ENCODE data around the gene AP3B2. TPM values are rescaled to one million over a fixed set of nuclear protein-coding genes. Genes with fewer than 3 reads are reported as not detected.

The AP3B2 gene
- total and polyA plus RNA-seq, 5 donors from 2014 or later, result 0.12 to 0.23 TPM; not detected in 3

- H3K4me1 Mint-ChIP-seq, result peaks cover 0 to 19% (median 7%) of the 10 kb centered on the region in 4 donors
- Histone ChIP-seq H3K9me3 (ENCODE audit: control insufficient read depth in 2 of 2, low read length in 2 of 2) (no peaks in the 10 kb centered on the region), H3K27ac (ENCODE audit: insufficient read depth, low read length, poor library complexity, severe bottlenecking) (no peak overlapping the region), H3K4me1 (ENCODE audit: control insufficient read depth, insufficient read depth, low read length, poor library complexity, severe bottlenecking) (peaks cover 17% of the 10 kb centered on the region), H3K27me3 (ENCODE audit: control insufficient read depth, insufficient read depth, low read length) (no peaks in the 10 kb centered on the region), H3K4me3 (ENCODE audit: low read depth, low read length) (no peak overlapping the region), H3K36me3 (ENCODE audit: control insufficient read depth, insufficient read depth, low read length) (no peaks in the 10 kb centered on the region)
- H3K9me3 Mint-ChIP-seq, result no peaks in the 10 kb centered on the region
- DNase-seq (no peak), ATAC-seq (ENCODE audit: low read depth in 2 of 2) (no peak)
- peak overlapping the region in 2 of 4 donors; percentile 8 to 91 for H3K4me3 Mint-ChIP-seq
- H3K27ac Mint-ChIP-seq, result no peak overlapping the region
- peaks cover 20% of the 10 kb centered on the region for H3K27me3 Mint-ChIP-seq
- H3K36me3 Mint-ChIP-seq, result no peaks in the 10 kb centered on the region
Measured at GRCh38 chr15:82677720-82678323, 31.9 kb downstream of the AP3B2 start.

GRCh38 chr15:82674873-82675272 is 34.8 kb downstream of the AP3B2 start:
- H3K9me3 Mint-ChIP-seq, result no peaks in the 10 kb centered on the region
- Histone ChIP-seq H3K27me3 (ENCODE audit: control insufficient read depth, insufficient read depth, low read length) (no peaks in the 10 kb centered on the region), H3K4me1 (ENCODE audit: control insufficient read depth, insufficient read depth, low read length, poor library complexity, severe bottlenecking) (peaks cover 3% of the 10 kb centered on the region), H3K4me3 (ENCODE audit: low read depth, low read length) (no peak overlapping the region), H3K9me3 (ENCODE audit: control insufficient read depth in 2 of 2, low read length in 2 of 2) (no peaks in the 10 kb centered on the region), H3K27ac (ENCODE audit: insufficient read depth, low read length, poor library complexity, severe bottlenecking) (no peak overlapping the region), H3K36me3 (ENCODE audit: control insufficient read depth, insufficient read depth, low read length) (no peaks in the 10 kb centered on the region)
- no peaks in the 10 kb centered on the region for H3K36me3 Mint-ChIP-seq
- H3K4me3 Mint-ChIP-seq, result no peak overlapping the region
- no peak overlapping the region for H3K27ac Mint-ChIP-seq
- H3K4me1 Mint-ChIP-seq, result peaks cover 0 to 3% (median 1%) of the 10 kb centered on the region in 4 donors
- H3K27me3 Mint-ChIP-seq, result peaks cover 10% of the 10 kb centered on the region
- ATAC-seq (ENCODE audit: low read depth in 2 of 2), result no peak
- DNase-seq, result no peak

GRCh38 chr15:82670699-82671098 is 39.0 kb downstream of the AP3B2 start:
- H3K9me3 ChIP-seq (ENCODE audit: control insufficient read depth in 2 of 2, low read length in 2 of 2), result no peaks in the 10 kb centered on the region
- H3K4me1 Mint-ChIP-seq, result no peaks in the 10 kb centered on the region
- no peaks in the 10 kb centered on the region for H3K4me1 ChIP-seq (ENCODE audit: control insufficient read depth, insufficient read depth, low read length, poor library complexity, severe bottlenecking)
- H3K9me3 Mint-ChIP-seq, result peaks cover 0 to 2% (median 0%) of the 10 kb centered on the region in 7 donors
- H3K4me3 ChIP-seq (ENCODE audit: low read depth, low read length), result no peak overlapping the region
- ATAC-seq (ENCODE audit: low read depth in 2 of 2) (no peak), DNase-seq (no peak)
- H3K36me3 ChIP-seq (ENCODE audit: control insufficient read depth, insufficient read depth, low read length), result no peaks in the 10 kb centered on the region
- no peaks in the 10 kb centered on the region for H3K27me3 ChIP-seq (ENCODE audit: control insufficient read depth, insufficient read depth, low read length)
- no peaks in the 10 kb centered on the region for H3K36me3 Mint-ChIP-seq
- no peak overlapping the region for H3K27ac Mint-ChIP-seq
- no peak overlapping the region for H3K27ac ChIP-seq (ENCODE audit: insufficient read depth, low read length, poor library complexity, severe bottlenecking)
- peaks cover 8% of the 10 kb centered on the region for H3K27me3 Mint-ChIP-seq
- no peak overlapping the region for H3K4me3 Mint-ChIP-seq

GRCh38 chr15:82666606-82667005 is 43.1 kb downstream of the AP3B2 start:
- H3K27me3 Mint-ChIP-seq, result peaks cover 4% of the 10 kb centered on the region

GRCh38 chr15:82664021-82664420 is 45.7 kb downstream of the AP3B2 start:
- H3K27me3 Mint-ChIP-seq, result peaks cover 5% of the 10 kb centered on the region
- H3K36me3 Mint-ChIP-seq, result no peaks in the 10 kb centered on the region

More at GRCh38 chr15:82666606-82667005, 43.1 kb downstream of the AP3B2 start:
- Histone ChIP-seq H3K27me3 (ENCODE audit: control insufficient read depth, insufficient read depth, low read length) (no peaks in the 10 kb centered on the region), H3K27ac (ENCODE audit: insufficient read depth, low read length, poor library complexity, severe bottlenecking) (no peak overlapping the region), H3K4me1 (ENCODE audit: control insufficient read depth, insufficient read depth, low read length, poor library complexity, severe bottlenecking) (no peaks in the 10 kb centered on the region), H3K4me3 (ENCODE audit: low read depth, low read length) (no peak overlapping the region), H3K9me3 (ENCODE audit: control insufficient read depth in 2 of 2, low read length in 2 of 2) (no peaks in the 10 kb centered on the region), H3K36me3 (ENCODE audit: control insufficient read depth, insufficient read depth, low read length) (no peaks in the 10 kb centered on the region)
- H3K4me3 Mint-ChIP-seq, result no peak overlapping the region
- ATAC-seq (ENCODE audit: low read depth in 2 of 2) (no peak), DNase-seq (no peak)
- H3K4me1 Mint-ChIP-seq, result no peaks in the 10 kb centered on the region
- H3K9me3 Mint-ChIP-seq, result peaks cover 0 to 2% (median 0%) of the 10 kb centered on the region in 7 donors
- H3K36me3 Mint-ChIP-seq, result no peaks in the 10 kb centered on the region
- no peak overlapping the region for H3K27ac Mint-ChIP-seq

GRCh38 chr15:82663186-82663600 is 46.5 kb downstream of the AP3B2 start:
- H3K4me1 Mint-ChIP-seq, result no peaks in the 10 kb centered on the region
- DNase-seq, result peak in 2 of 3 donors; percentile 28 to 39
- H3K36me3 Mint-ChIP-seq, result no peaks in the 10 kb centered on the region
- no peak for ATAC-seq (ENCODE audit: low read depth in 2 of 2)
- Histone ChIP-seq H3K4me3 (ENCODE audit: low read depth, low read length) (no peak overlapping the region), H3K27ac (ENCODE audit: insufficient read depth, low read length, poor library complexity, severe bottlenecking) (no peak overlapping the region), H3K9me3 (ENCODE audit: control insufficient read depth in 2 of 2, low read length in 2 of 2) (no peaks in the 10 kb centered on the region), H3K4me1 (ENCODE audit: control insufficient read depth, insufficient read depth, low read length, poor library complexity, severe bottlenecking) (no peaks in the 10 kb centered on the region), H3K36me3 (ENCODE audit: control insufficient read depth, insufficient read depth, low read length) (no peaks in the 10 kb centered on the region), H3K27me3 (ENCODE audit: control insufficient read depth, insufficient read depth, low read length) (no peaks in the 10 kb centered on the region)
- peaks cover 5% of the 10 kb centered on the region for H3K27me3 Mint-ChIP-seq
- H3K9me3 Mint-ChIP-seq, result peaks cover 0 to 2% (median 0%) of the 10 kb centered on the region in 7 donors
- no peak overlapping the region for H3K4me3 Mint-ChIP-seq
- H3K27ac Mint-ChIP-seq, result no peak overlapping the region

More at GRCh38 chr15:82664021-82664420, 45.7 kb downstream of the AP3B2 start:
- Histone ChIP-seq H3K27ac (ENCODE audit: insufficient read depth, low read length, poor library complexity, severe bottlenecking) (no peak overlapping the region), H3K27me3 (ENCODE audit: control insufficient read depth, insufficient read depth, low read length) (no peaks in the 10 kb centered on the region), H3K9me3 (ENCODE audit: control insufficient read depth in 2 of 2, low read length in 2 of 2) (no peaks in the 10 kb centered on the region), H3K4me3 (ENCODE audit: low read depth, low read length) (no peak overlapping the region), H3K36me3 (ENCODE audit: control insufficient read depth, insufficient read depth, low read length) (no peaks in the 10 kb centered on the region), H3K4me1 (ENCODE audit: control insufficient read depth, insufficient read depth, low read length, poor library complexity, severe bottlenecking) (no peaks in the 10 kb centered on the region)
- H3K4me3 Mint-ChIP-seq, result no peak overlapping the region
- ATAC-seq (ENCODE audit: low read depth in 2 of 2) (no peak), DNase-seq (no peak)
- peaks cover 0 to 2% (median 0%) of the 10 kb centered on the region in 7 donors for H3K9me3 Mint-ChIP-seq
- no peak overlapping the region for H3K27ac Mint-ChIP-seq
- H3K4me1 Mint-ChIP-seq, result no peaks in the 10 kb centered on the region

- H3K27me3 Mint-ChIP-seq, result peaks cover 5% of the 10 kb centered on the region
- no peak overlapping the region for H3K27ac Mint-ChIP-seq
- no peak for ATAC-seq (ENCODE audit: low read depth in 2 of 2)
Measured at GRCh38 chr15:82662641-82663040, 47.0 kb downstream of the AP3B2 start.

GRCh38 chr15:82660378-82660777 is 49.3 kb downstream of the AP3B2 start:
- Mint-ChIP-seq H3K27ac (no peak overlapping the region), H3K36me3 (no peaks in the 10 kb centered on the region), H3K4me3 (no peak overlapping the region), H3K27me3 (peaks cover 14% of the 10 kb centered on the region), H3K4me1 (no peaks in the 10 kb centered on the region), H3K9me3 (peaks cover 0 to 2% (median 0%) of the 10 kb centered on the region in 7 donors)
- no peaks in the 10 kb centered on the region for H3K4me1 ChIP-seq (ENCODE audit: control insufficient read depth, insufficient read depth, low read length, poor library complexity, severe bottlenecking)
- H3K27ac ChIP-seq (ENCODE audit: insufficient read depth, low read length, poor library complexity, severe bottlenecking), result no peak overlapping the region
- no peaks in the 10 kb centered on the region for H3K36me3 ChIP-seq (ENCODE audit: control insufficient read depth, insufficient read depth, low read length)
- ATAC-seq (ENCODE audit: low read depth in 2 of 2) (no peak), DNase-seq (no peak)
- H3K4me3 ChIP-seq (ENCODE audit: low read depth, low read length), result no peak overlapping the region
- no peaks in the 10 kb centered on the region for H3K27me3 ChIP-seq (ENCODE audit: control insufficient read depth, insufficient read depth, low read length)
- no peaks in the 10 kb centered on the region for H3K9me3 ChIP-seq (ENCODE audit: control insufficient read depth in 2 of 2, low read length in 2 of 2)

More at GRCh38 chr15:82662641-82663040, 47.0 kb downstream of the AP3B2 start:
- no peaks in the 10 kb centered on the region for H3K9me3 ChIP-seq (ENCODE audit: control insufficient read depth in 2 of 2, low read length in 2 of 2)
- H3K27ac ChIP-seq (ENCODE audit: insufficient read depth, low read length, poor library complexity, severe bottlenecking), result no peak overlapping the region
- no peaks in the 10 kb centered on the region for H3K36me3 ChIP-seq (ENCODE audit: control insufficient read depth, insufficient read depth, low read length)
- no peak overlapping the region for H3K4me3 ChIP-seq (ENCODE audit: low read depth, low read length)
- no peak for DNase-seq
- Mint-ChIP-seq H3K4me3 (no peak overlapping the region), H3K4me1 (no peaks in the 10 kb centered on the region), H3K36me3 (no peaks in the 10 kb centered on the region), H3K9me3 (peaks cover 0 to 2% (median 0%) of the 10 kb centered on the region in 7 donors)
- H3K27me3 ChIP-seq (ENCODE audit: control insufficient read depth, insufficient read depth, low read length), result no peaks in the 10 kb centered on the region
- no peaks in the 10 kb centered on the region for H3K4me1 ChIP-seq (ENCODE audit: control insufficient read depth, insufficient read depth, low read length, poor library complexity, severe bottlenecking)

All from CD4-positive, CD25-positive, alpha-beta regulatory T cell (primary cell).